ENCODE measurements around the gene ZNRF1.
A peak's percentile ranks its signal among the peaks of the same experiment; 100 is the strongest.
"Not testable (repeated sequence)": the region's sequence is repeated elsewhere in the genome, so short reads cannot be mapped to it uniquely, and the experiment has no call there.

Gene ZNRF1

GRCh38 chr16:75091619-75092018 lies 92.8 kb downstream of the ZNRF1 start:
- 100% methylated on average over 1 of the region's 3 CpGs for WGBS (ENCODE audit: insufficient coverage)
- not testable (repeated sequence) for H3K27me3 ChIP-seq (replicated peaks in 2 of 5; ENCODE audit: control insufficient read depth in 4 of 5, insufficient read depth in 5 of 5, low read length in 4 of 5); H3K9me3 ChIP-seq (ENCODE audit: control extremely low read depth in 1 of 5, control insufficient read depth in 4 of 5, insufficient read depth in 2 of 5, low read depth in 1 of 5, low read length in 4 of 5); H3K27ac ChIP-seq (ENCODE audit: insufficient read depth in 1 of 2, low read depth in 1 of 2, low read length in 2 of 2, poor library complexity in 1 of 2, severe bottlenecking in 2 of 2); DNase-seq; H3K4me3 ChIP-seq (ENCODE audit: control insufficient read depth in 1 of 7, extremely low read depth in 1 of 7, insufficient read depth in 4 of 7, low read depth in 2 of 7, low read length in 6 of 7)
- Histone ChIP-seq H3K4me1 (ENCODE audit: control extremely low read depth in 1 of 4, control insufficient read depth in 4 of 4, insufficient read depth in 4 of 4, low read length in 3 of 4) (peaks cover 13 to 89% (median 70%) of the 10 kb centered on the region in 4 experiments), H3K36me3 (ENCODE audit: control insufficient read depth in 4 of 4, insufficient read depth in 4 of 4, low read length in 3 of 4) (peaks cover 10 to 35% (median 20%) of the 10 kb centered on the region in 4 experiments)
- POLR2A ChIA-PET: interaction anchor here (0.6 kb wide), 1 partner anchor 49 kb away, joined by 3 read pairs; no protein-coding TSS in a partner anchor
- CTCF ChIA-PET: interaction anchor here (0.7 to 8.0 kb wide), 2 partner anchors 18 to 229 kb away, joined by 3 to 62 read pairs; no protein-coding TSS in a partner anchor

- no peak overlapping the region for H3K4me3 ChIP-seq (ENCODE audit: control insufficient read depth in 1 of 7, extremely low read depth in 1 of 7, insufficient read depth in 4 of 7, low read depth in 2 of 7, low read length in 6 of 7)
- 86% methylated on average over 5 of the region's 7 CpGs for WGBS (ENCODE audit: insufficient coverage)
- no peak overlapping the region for H3K27ac ChIP-seq (ENCODE audit: insufficient read depth in 1 of 2, low read depth in 1 of 2, low read length in 2 of 2, poor library complexity in 1 of 2, severe bottlenecking in 2 of 2)
- ChIA-PET CTCF (interaction anchor here (0.6 to 1.1 kb wide), 4 partner anchors 11 to 98 kb away, joined by 3 to 4 read pairs (median 3); no protein-coding TSS in a partner anchor), POLR2A (no interaction called here)
- no peaks in the 10 kb centered on the region for H3K27me3 ChIP-seq (replicated peaks in 2 of 5; ENCODE audit: control insufficient read depth in 4 of 5, insufficient read depth in 5 of 5, low read length in 4 of 5)
- no peak for DNase-seq
- peaks cover 10 to 89% (median 70%) of the 10 kb centered on the region in 4 experiments for H3K4me1 ChIP-seq (ENCODE audit: control extremely low read depth in 1 of 4, control insufficient read depth in 4 of 4, insufficient read depth in 4 of 4, low read length in 3 of 4)
- H3K9me3 ChIP-seq (ENCODE audit: control extremely low read depth in 1 of 5, control insufficient read depth in 4 of 5, insufficient read depth in 2 of 5, low read depth in 1 of 5, low read length in 4 of 5): no peaks in the 10 kb centered on the region
- peaks cover 10 to 44% (median 20%) of the 10 kb centered on the region in 4 experiments for H3K36me3 ChIP-seq (ENCODE audit: control insufficient read depth in 4 of 4, insufficient read depth in 4 of 4, low read length in 3 of 4)
Observed at GRCh38 chr16:75092777-75093176, 94.0 kb downstream of the ZNRF1 start.

- no peaks in the 10 kb centered on the region for H3K27me3 ChIP-seq (replicated peaks in 2 of 5; ENCODE audit: control insufficient read depth in 4 of 5, insufficient read depth in 5 of 5, low read length in 4 of 5)
- H3K27ac ChIP-seq (ENCODE audit: insufficient read depth in 1 of 2, low read depth in 1 of 2, low read length in 2 of 2, poor library complexity in 1 of 2, severe bottlenecking in 2 of 2): no peak overlapping the region
- ChIA-PET CTCF (interaction anchor here (0.9 to 1.0 kb wide), 2 partner anchors 14 to 29 kb away, joined by 3 read pairs; no protein-coding TSS in a partner anchor), POLR2A (interaction anchor here (0.6 to 0.9 kb wide), 2 partner anchors 95 to 158 kb away, joined by 3 read pairs; partner anchors contain the start of gene ZNRF1)
- H3K4me1 ChIP-seq (ENCODE audit: control extremely low read depth in 1 of 4, control insufficient read depth in 4 of 4, insufficient read depth in 4 of 4, low read length in 3 of 4): peaks cover 2 to 89% (median 70%) of the 10 kb centered on the region in 4 experiments
- 92% methylated on average over 17 of the region's 23 CpGs for WGBS (ENCODE audit: insufficient coverage)
- H3K4me3 ChIP-seq (ENCODE audit: control insufficient read depth in 1 of 7, extremely low read depth in 1 of 7, insufficient read depth in 4 of 7, low read depth in 2 of 7, low read length in 6 of 7): no peak overlapping the region
- no peaks in the 10 kb centered on the region for H3K9me3 ChIP-seq (ENCODE audit: control extremely low read depth in 1 of 5, control insufficient read depth in 4 of 5, insufficient read depth in 2 of 5, low read depth in 1 of 5, low read length in 4 of 5)
- DNase-seq: no peak
- peaks cover 8 to 47% (median 20%) of the 10 kb centered on the region in 4 experiments for H3K36me3 ChIP-seq (ENCODE audit: control insufficient read depth in 4 of 4, insufficient read depth in 4 of 4, low read length in 3 of 4)
Observed at GRCh38 chr16:75093598-75094540, 95.0 kb downstream of the ZNRF1 start.

GRCh38 chr16:75095204-75095621 lies 96.4 kb downstream of the ZNRF1 start:
- Histone ChIP-seq H3K4me3 (ENCODE audit: control insufficient read depth in 1 of 7, extremely low read depth in 1 of 7, insufficient read depth in 4 of 7, low read depth in 2 of 7, low read length in 6 of 7) (no peak overlapping the region), H3K36me3 (ENCODE audit: control insufficient read depth in 4 of 4, insufficient read depth in 4 of 4, low read length in 3 of 4) (peaks cover 8 to 47% (median 20%) of the 10 kb centered on the region in 4 experiments), H3K27ac (ENCODE audit: insufficient read depth in 1 of 2, low read depth in 1 of 2, low read length in 2 of 2, poor library complexity in 1 of 2, severe bottlenecking in 2 of 2) (no peak overlapping the region), H3K4me1 (ENCODE audit: control extremely low read depth in 1 of 4, control insufficient read depth in 4 of 4, insufficient read depth in 4 of 4, low read length in 3 of 4) (peaks cover 3 to 90% (median 71%) of the 10 kb centered on the region in 4 experiments), H3K9me3 (ENCODE audit: control extremely low read depth in 1 of 5, control insufficient read depth in 4 of 5, insufficient read depth in 2 of 5, low read depth in 1 of 5, low read length in 4 of 5) (no peaks in the 10 kb centered on the region), H3K27me3 (replicated peaks in 2 of 5; ENCODE audit: control insufficient read depth in 4 of 5, insufficient read depth in 5 of 5, low read length in 4 of 5) (no peaks in the 10 kb centered on the region)
- WGBS (ENCODE audit: insufficient coverage): 81% methylated on average over 13 of the region's 14 CpGs
- ChIA-PET POLR2A (no interaction called here), CTCF (interaction anchor here (0.7 to 1.4 kb wide), 4 partner anchors 11 to 59 kb away, joined by 3 to 5 read pairs (median 3); no protein-coding TSS in a partner anchor)
- peak in 1 of 3 donors; percentile 51 for DNase-seq

- Histone ChIP-seq H3K9me3 (ENCODE audit: control extremely low read depth in 1 of 5, control insufficient read depth in 4 of 5, insufficient read depth in 2 of 5, low read depth in 1 of 5, low read length in 4 of 5) (no peaks in the 10 kb centered on the region), H3K4me3 (ENCODE audit: control insufficient read depth in 1 of 7, extremely low read depth in 1 of 7, insufficient read depth in 4 of 7, low read depth in 2 of 7, low read length in 6 of 7) (peak overlapping the region in 2 of 7 experiments; percentile 32 to 35), H3K27ac (ENCODE audit: insufficient read depth in 1 of 2, low read depth in 1 of 2, low read length in 2 of 2, poor library complexity in 1 of 2, severe bottlenecking in 2 of 2) (no peak overlapping the region), H3K27me3 (replicated peaks in 2 of 5; ENCODE audit: control insufficient read depth in 4 of 5, insufficient read depth in 5 of 5, low read length in 4 of 5) (no peaks in the 10 kb centered on the region), H3K36me3 (ENCODE audit: control insufficient read depth in 4 of 4, insufficient read depth in 4 of 4, low read length in 3 of 4) (peaks cover 8 to 56% (median 22%) of the 10 kb centered on the region in 4 experiments), H3K4me1 (ENCODE audit: control extremely low read depth in 1 of 4, control insufficient read depth in 4 of 4, insufficient read depth in 4 of 4, low read length in 3 of 4) (peaks cover 3 to 92% (median 74%) of the 10 kb centered on the region in 4 experiments)
- ChIA-PET CTCF (interaction anchor here (1.0 to 7.8 kb wide), 11 partner anchors 10 to 91 kb away, joined by 3 to 88 read pairs (median 6); no protein-coding TSS in a partner anchor), POLR2A (interaction anchor here (0.6 to 1.1 kb wide), 3 partner anchors 11 to 94 kb away, joined by 3 to 4 read pairs (median 4); no protein-coding TSS in a partner anchor)
- peak in 2 of 3 donors; percentile 48 to 56 for DNase-seq
- WGBS (ENCODE audit: insufficient coverage): 4% methylated on average over 2 of the region's 6 CpGs
Observed at GRCh38 chr16:75096656-75097055, 97.8 kb downstream of the ZNRF1 start.

GRCh38 chr16:75097191-75097761 lies 98.5 kb downstream of the ZNRF1 start:
- POLR2A ChIA-PET: interaction anchor here (0.6 to 1.1 kb wide), 5 partner anchors 11 to 95 kb away, joined by 3 to 4 read pairs (median 3); no protein-coding TSS in a partner anchor
- H3K9me3 ChIP-seq (ENCODE audit: control extremely low read depth in 1 of 5, control insufficient read depth in 4 of 5, insufficient read depth in 2 of 5, low read depth in 1 of 5, low read length in 4 of 5): no peaks in the 10 kb centered on the region

More at GRCh38 chr16:75097191-75097761, 98.5 kb downstream of the ZNRF1 start:
- H3K27me3 ChIP-seq (replicated peaks in 2 of 5; ENCODE audit: control insufficient read depth in 4 of 5, insufficient read depth in 5 of 5, low read length in 4 of 5): no peaks in the 10 kb centered on the region
- H3K4me3 ChIP-seq (ENCODE audit: control insufficient read depth in 1 of 7, extremely low read depth in 1 of 7, insufficient read depth in 4 of 7, low read depth in 2 of 7, low read length in 6 of 7): peak overlapping the region in 2 of 7 experiments; percentile 32 to 35
- CTCF ChIA-PET: interaction anchor here (1.4 to 7.8 kb wide), 9 partner anchors 10 to 54 kb away, joined by 3 to 88 read pairs (median 6); no protein-coding TSS in a partner anchor
- DNase-seq: no peak
- H3K36me3 ChIP-seq (ENCODE audit: control insufficient read depth in 4 of 4, insufficient read depth in 4 of 4, low read length in 3 of 4): peaks cover 8 to 62% (median 26%) of the 10 kb centered on the region in 4 experiments
- 83% methylated on average over 10 of the region's 10 CpGs for WGBS (ENCODE audit: insufficient coverage)
- H3K27ac ChIP-seq (ENCODE audit: insufficient read depth in 1 of 2, low read depth in 1 of 2, low read length in 2 of 2, poor library complexity in 1 of 2, severe bottlenecking in 2 of 2): no peak overlapping the region
- peaks cover 3 to 92% (median 78%) of the 10 kb centered on the region in 4 experiments for H3K4me1 ChIP-seq (ENCODE audit: control extremely low read depth in 1 of 4, control insufficient read depth in 4 of 4, insufficient read depth in 4 of 4, low read length in 3 of 4)
